Aorta (tissue), 5 donors: ENCODE results near the gene FRMD5. TPM values are rescaled to one million over a fixed set of nuclear protein-coding genes. Genes with fewer than 3 reads are reported as not detected.
A peak's percentile ranks its signal among the peaks of the same experiment; 100 is the strongest.

Experiments used
- ATAC-seq: fragments of 200-7000 bp; cut with Tn5 transposase; one replicate; pipeline ENCODE4 v1.9.1; 2022; ENCODE audit warnings: moderate library complexity; ENCODE audit not compliant: low FRiP score
- DNase-seq, 2 donors: peaks; one replicate each; pipeline ENCODE4 v3.0.0-alpha.2; 2020
- H3K27ac ChIP-seq, 2 donors: one replicate each; pipeline ENCODE4 v1.5.1; 2013; ENCODE audit warnings: low read length in 2 of 2, mild to moderate bottlenecking in 2 of 2, moderate library complexity in 2 of 2, control low read depth in 1 of 2, inconsistent platforms in 1 of 2, low read depth in 1 of 2
- H3K27me3 ChIP-seq, 2 donors: one replicate each; pipeline ENCODE4 v1.6.1; 2013; ENCODE audit warnings: control low read depth in 1 of 2, low read length in 1 of 2, mild to moderate bottlenecking in 1 of 2, moderate library complexity in 1 of 2; ENCODE audit not compliant: insufficient read depth in 2 of 2, control insufficient read depth in 1 of 2
- H3K36me3 ChIP-seq, 2 donors: one replicate each; pipeline ENCODE4 v1.6.1; 2013; ENCODE audit warnings: control low read depth in 1 of 2, low read length in 1 of 2, mild to moderate bottlenecking in 1 of 2; ENCODE audit not compliant: insufficient read depth in 2 of 2, control insufficient read depth in 1 of 2
- H3K4me1 ChIP-seq, 2 donors: one replicate each; pipeline ENCODE4 v1.6.1; 2013; ENCODE audit warnings: low read length in 2 of 2, control low read depth in 1 of 2, mild to moderate bottlenecking in 1 of 2, moderate library complexity in 1 of 2; ENCODE audit not compliant: insufficient read depth in 2 of 2, control insufficient read depth in 1 of 2
- H3K4me3 ChIP-seq, 2 donors: one replicate each; pipeline ENCODE4 v1.5.1; 2013; ENCODE audit warnings: low read length in 2 of 2, control low read depth in 1 of 2, mild to moderate bottlenecking in 1 of 2
- H3K9me3 ChIP-seq: one replicate; pipeline ENCODE4 v1.6.1; 2013; ENCODE audit warnings: mild to moderate bottlenecking, low read length; ENCODE audit not compliant: control insufficient read depth
- WGBS, 2 donors: extraction: QIAGEN DNeasy Blood & Tissue Kit; methylation state at CpG; one replicate each; pipeline ENCODE4 v1.1.7; 2013; 5-methylcytosine and 5-hydroxymethylcytosine counted together
- intact Hi-C, 2 donors: fragments of 100-400 bp; cut with DNase I; formaldehyde crosslinking; loops; one replicate each; pipeline versions ENCODE4 v1.14.2 to v1.15.0; 2022
- polyA plus RNA-seq, 2 donors: library from polyadenylated mRNA; stranded (reverse); fragments of 200-250 nt; gene quantifications; one replicate each; pipeline ENCODE4 v1.2.3, GENCODE V29; 2013
- total RNA-seq, 2 donors: library from RNA; stranded (reverse); fragmentation: NEBNext Ultra II Directional; extraction: Animal tissue kit (Norgen Biotek cat#: 25700); gene quantifications; one replicate each; pipeline ENCODE4 v1.2.1, GENCODE V29; 2021
- donor health status: healthy with polysubstance abuse.
- donor health status: Bipolar disorder and iron deficiency.
- donor health status: DM: no; HTN: no; CAD: no.
- donor health status: DM: no; HTN: no; CAD: no.
- donor health status: DM: yes; HTN: yes; CAD: no.

The FRMD5 gene
- total and polyA plus RNA-seq, 4 donors: 0.18 to 0.88 (median 0.58) TPM

GRCh38 chr15:43899928-43900327, 295.1 kb downstream of the FRMD5 start:
- Histone ChIP-seq H3K4me1 (no peaks in the 10 kb centered on the region), H3K9me3 (no peaks in the 10 kb centered on the region), H3K36me3 (no peaks in the 10 kb centered on the region), H3K27ac (no peak overlapping the region), H3K4me3 (no peak overlapping the region), H3K27me3 (no peaks in the 10 kb centered on the region)
- no peak for DNase-seq
- intact Hi-C loops: loop anchor here (5.0 to 10.0 kb wide), 3 partner anchors 167 to 315 kb away; no protein-coding TSS in a partner anchor
- 89 to 92% methylated on average over 5 of the region's 5 CpGs for WGBS, 2 donors
- ATAC-seq: no peak

- no peaks in the 10 kb centered on the region for H3K27me3 ChIP-seq
- H3K4me1 ChIP-seq: no peaks in the 10 kb centered on the region
- no peaks in the 10 kb centered on the region for H3K36me3 ChIP-seq
- 92 to 97% methylated on average over 2 of the region's 2 CpGs for WGBS, 2 donors
- ATAC-seq (no peak), DNase-seq (peak in 1 of 2 donors; percentile 12)
- H3K4me3 ChIP-seq: no peak overlapping the region
- no peaks in the 10 kb centered on the region for H3K9me3 ChIP-seq
- H3K27ac ChIP-seq: no peak overlapping the region
- intact Hi-C loops: no loop called here
Observed at GRCh38 chr15:43898891-43899290, 296.2 kb downstream of the FRMD5 start.

GRCh38 chr15:43896543-43896942, 298.5 kb downstream of the FRMD5 start:
- intact Hi-C loops: no loop called here
- no peaks in the 10 kb centered on the region for H3K4me1 ChIP-seq
- DNase-seq (no peak), ATAC-seq (no peak)
- H3K9me3 ChIP-seq: no peaks in the 10 kb centered on the region
- H3K36me3 ChIP-seq: no peaks in the 10 kb centered on the region
- no peak overlapping the region for H3K27ac ChIP-seq
- whole genome bisulfite sequencing, 2 donors: 94% methylated on average over 1 of the region's 1 CpG
- no peaks in the 10 kb centered on the region for H3K27me3 ChIP-seq
- H3K4me3 ChIP-seq: no peak overlapping the region

- no peak overlapping the region for H3K4me3 ChIP-seq
- H3K36me3 ChIP-seq: no peaks in the 10 kb centered on the region
- WGBS, 2 donors: 75 to 76% methylated on average over 5 of the region's 5 CpGs
- no peak overlapping the region for H3K27ac ChIP-seq
- ATAC-seq: no peak
- no peaks in the 10 kb centered on the region for H3K9me3 ChIP-seq
- no peaks in the 10 kb centered on the region for H3K27me3 ChIP-seq
- DNase-seq: peak in 1 of 2 donors; percentile 21
- intact Hi-C loops: no loop called here
- no peaks in the 10 kb centered on the region for H3K4me1 ChIP-seq
Observed at GRCh38 chr15:43895586-43895985, 299.5 kb downstream of the FRMD5 start.

GRCh38 chr15:43893956-43894355, 301.1 kb downstream of the FRMD5 start:
- no peak overlapping the region for H3K27ac ChIP-seq
- H3K4me1 ChIP-seq: no peaks in the 10 kb centered on the region

GRCh38 chr15:43889042-43889441, 306.0 kb downstream of the FRMD5 start:
- no peak overlapping the region for H3K4me3 ChIP-seq
- H3K4me1 ChIP-seq: peaks cover 0 to 4% of the 10 kb centered on the region in 2 donors
- WGBS, 2 donors: 96 to 98% methylated on average over 3 of the region's 3 CpGs
- H3K27ac ChIP-seq: no peak overlapping the region
- ATAC-seq (no peak), DNase-seq (no peak)
- H3K9me3 ChIP-seq: no peaks in the 10 kb centered on the region
- intact Hi-C loops: no loop called here
- no peaks in the 10 kb centered on the region for H3K36me3 ChIP-seq
- no peaks in the 10 kb centered on the region for H3K27me3 ChIP-seq

More at GRCh38 chr15:43893956-43894355, 301.1 kb downstream of the FRMD5 start:
- H3K36me3 ChIP-seq: no peaks in the 10 kb centered on the region
- WGBS, 2 donors: 25 to 27% methylated on average over 1 of the region's 1 CpG
- DNase-seq (peak in 1 of 2 donors; percentile 21), ATAC-seq (no peak)
- no peak overlapping the region for H3K4me3 ChIP-seq
- no peaks in the 10 kb centered on the region for H3K27me3 ChIP-seq
- intact Hi-C loops: no loop called here
- H3K9me3 ChIP-seq: no peaks in the 10 kb centered on the region

- Histone ChIP-seq H3K27me3 (no peaks in the 10 kb centered on the region), H3K27ac (no peak overlapping the region), H3K36me3 (no peaks in the 10 kb centered on the region), H3K9me3 (no peaks in the 10 kb centered on the region), H3K4me3 (no peak overlapping the region), H3K4me1 (peaks cover 0 to 4% of the 10 kb centered on the region in 2 donors)
- 56 to 65% methylated on average over 5 of the region's 5 CpGs for WGBS, 2 donors
- ATAC-seq (no peak), DNase-seq (peak in 1 of 2 donors; percentile 27)
- intact Hi-C loops: no loop called here
Observed at GRCh38 chr15:43887901-43888300, 307.2 kb downstream of the FRMD5 start.

- Histone ChIP-seq H3K27me3 (no peaks in the 10 kb centered on the region), H3K4me3 (no peak overlapping the region), H3K9me3 (no peaks in the 10 kb centered on the region), H3K27ac (no peak overlapping the region), H3K4me1 (peaks cover 0 to 4% of the 10 kb centered on the region in 2 donors), H3K36me3 (no peaks in the 10 kb centered on the region)
- DNase-seq (peak in 1 of 2 donors; percentile 38), ATAC-seq (no peak)
- intact Hi-C loops: no loop called here
- WGBS, 2 donors: 79 to 81% methylated on average over 4 of the region's 4 CpGs
Observed at GRCh38 chr15:43886558-43886957, 308.5 kb downstream of the FRMD5 start.

GRCh38 chr15:43883571-43883970, 311.5 kb downstream of the FRMD5 start:
- intact Hi-C loops: no loop called here
- DNase-seq: peak in 1 of 2 donors; percentile 34
- Histone ChIP-seq H3K36me3 (no peaks in the 10 kb centered on the region), H3K4me1 (peaks cover 0 to 4% of the 10 kb centered on the region in 2 donors), H3K27me3 (no peaks in the 10 kb centered on the region), H3K9me3 (no peaks in the 10 kb centered on the region), H3K27ac (no peak overlapping the region), H3K4me3 (no peak overlapping the region)
- 95 to 96% methylated on average over 3 of the region's 3 CpGs for WGBS, 2 donors
- no peak for ATAC-seq
